ENCODE results near the gene TNS1. TPM values are rescaled to one million over a fixed set of nuclear protein-coding genes. Genes with fewer than 3 reads are reported as not detected.

The TNS1 gene
- total RNA-seq, 1 experiment from 2014 or later = 3.4 TPM

DNA sequence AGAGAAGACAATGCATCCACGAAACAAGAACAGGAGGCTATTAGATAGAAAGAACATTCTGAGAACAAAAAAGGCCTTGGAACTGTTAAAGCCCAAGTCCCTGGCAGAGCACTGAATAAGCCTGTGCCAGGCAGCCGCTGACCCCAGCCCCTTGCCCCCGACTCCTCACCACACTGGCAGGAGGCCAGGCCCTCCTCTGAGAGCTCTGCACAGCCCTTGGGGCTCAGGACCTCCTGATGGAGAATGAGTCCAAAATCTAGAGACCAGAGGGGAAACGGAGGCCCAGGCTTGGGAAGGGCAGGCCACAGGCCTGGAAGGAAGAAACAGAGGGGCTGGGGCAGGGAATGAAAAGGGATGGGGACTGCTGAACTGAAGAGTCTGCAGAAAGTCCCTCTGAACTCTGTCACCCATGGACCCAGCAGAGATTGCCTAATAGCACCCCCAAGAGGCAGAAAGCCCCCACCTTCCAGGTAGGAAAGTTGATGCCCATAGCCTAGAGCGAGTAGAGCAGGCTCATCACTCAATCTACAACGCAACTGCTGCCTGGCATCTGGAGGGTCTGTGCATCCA is 18.3 kb upstream of the TNS1 start:
- Mint-ChIP-seq H3K9me3 (no peaks in the 10 kb centered on the region), H3K4me3 (no peak overlapping the region), H3K27ac (no peak overlapping the region; a peak in 1 of 7 replicates), H3K27me3 (ENCODE audit: low read depth) (peaks cover 15% of the 10 kb centered on the region), H3K36me3 (ENCODE audit: insufficient read depth in 1 of 3, low read depth in 3 of 3) (no peaks in the 10 kb centered on the region), H3K4me1 (peaks cover 22 to 49% of the 10 kb centered on the region in 2 experiments)
- peaks cover 3% of the 10 kb centered on the region; the same call in 1 of the 2 replicates for H3K4me1 ChIP-seq (ENCODE audit: insufficient read depth, low read length)
- WGBS (ENCODE audit: extremely low coverage, insufficient read length, low lambda C conversion rate) = no CpG with 5 or more reads among the region's 6 CpGs
- no peak overlapping the region for H4K5ac ChIP-seq (ENCODE audit: insufficient read length, low read depth, low read length)
- H3T11ph ChIP-seq (ENCODE audit: low read length) = no peak overlapping the region
- H3K27ac ChIP-seq (ENCODE audit: insufficient read length, low read depth, low read length) = no peak overlapping the region
- H2AFZ ChIP-seq (ENCODE audit: low read length) = no peak overlapping the region
- H3K18ac ChIP-seq (ENCODE audit: insufficient read length, low read depth, low read length) = no peak overlapping the region
- no peak overlapping the region for H3K56ac ChIP-seq (ENCODE audit: insufficient read length, low read depth, low read length)
- DNase-seq = no peak
- no peak overlapping the region for H2BK120ac ChIP-seq (ENCODE audit: low read depth, low read length, poor library complexity, severe bottlenecking)
- H2BK20ac ChIP-seq (ENCODE audit: low read depth, low read length, poor library complexity, severe bottlenecking) = no peak overlapping the region
- no peaks in the 10 kb centered on the region for H3K27me3 ChIP-seq (ENCODE audit: insufficient read depth, low read length)
- H4K91ac ChIP-seq (ENCODE audit: insufficient read length, low read depth, low read length) = no peak overlapping the region
- no peaks in the 10 kb centered on the region for H3K79me1 ChIP-seq (ENCODE audit: insufficient read depth, low read depth, low read length, poor library complexity, severe bottlenecking)
- H2BK15ac ChIP-seq (ENCODE audit: low read depth, low read length) = no peak overlapping the region
- H3K4ac ChIP-seq (ENCODE audit: low read depth, low read length) = no peak overlapping the region
- no peak for TF ChIP-seq CTCF (conservative IDR thresholded peaks at IDR 0.05)
- no peak overlapping the region for H2AK5ac ChIP-seq (ENCODE audit: insufficient read length, low read length)
- H3K79me2 ChIP-seq (ENCODE audit: insufficient read depth, low read length) = no peaks in the 10 kb centered on the region
- no peak overlapping the region for H2BK12ac ChIP-seq (ENCODE audit: insufficient read length, low read depth, low read length)
- no peaks in the 10 kb centered on the region for H3K23me2 ChIP-seq (ENCODE audit: insufficient read length, low read depth, low read length, poor library complexity, severe bottlenecking)
- no peaks in the 10 kb centered on the region for H3K9me3 ChIP-seq (ENCODE audit: control insufficient read depth, low read depth, low read length)
- H3K9ac ChIP-seq (ENCODE audit: extremely low read depth, insufficient read length, low read length) = no peak overlapping the region
- no peak overlapping the region for H3K14ac ChIP-seq (ENCODE audit: insufficient read depth, low read length)
- H3K23ac ChIP-seq (ENCODE audit: insufficient read length, low read depth, low read length) = no peak overlapping the region
- no peak overlapping the region for H2BK5ac ChIP-seq (ENCODE audit: insufficient read length, low read length)
- H4K8ac ChIP-seq (replicated peaks; ENCODE audit: insufficient read length, low read depth, low read length) = no peak overlapping the region
- no peaks in the 10 kb centered on the region for H4K20me1 ChIP-seq (ENCODE audit: control insufficient read depth, insufficient read depth, insufficient read length)
- H3K4me2 ChIP-seq (ENCODE audit: insufficient read depth, insufficient read length, low read length) = no peak overlapping the region
